Measurements from ENCODE around the gene FAM107B. TPM values are rescaled to one million over a fixed set of nuclear protein-coding genes. Genes with fewer than 3 reads are reported as not detected.

The FAM107B gene
- polyA plus RNA-seq, 5 donors, result 56.0 to 102 (median 87.1) TPM

DNA sequence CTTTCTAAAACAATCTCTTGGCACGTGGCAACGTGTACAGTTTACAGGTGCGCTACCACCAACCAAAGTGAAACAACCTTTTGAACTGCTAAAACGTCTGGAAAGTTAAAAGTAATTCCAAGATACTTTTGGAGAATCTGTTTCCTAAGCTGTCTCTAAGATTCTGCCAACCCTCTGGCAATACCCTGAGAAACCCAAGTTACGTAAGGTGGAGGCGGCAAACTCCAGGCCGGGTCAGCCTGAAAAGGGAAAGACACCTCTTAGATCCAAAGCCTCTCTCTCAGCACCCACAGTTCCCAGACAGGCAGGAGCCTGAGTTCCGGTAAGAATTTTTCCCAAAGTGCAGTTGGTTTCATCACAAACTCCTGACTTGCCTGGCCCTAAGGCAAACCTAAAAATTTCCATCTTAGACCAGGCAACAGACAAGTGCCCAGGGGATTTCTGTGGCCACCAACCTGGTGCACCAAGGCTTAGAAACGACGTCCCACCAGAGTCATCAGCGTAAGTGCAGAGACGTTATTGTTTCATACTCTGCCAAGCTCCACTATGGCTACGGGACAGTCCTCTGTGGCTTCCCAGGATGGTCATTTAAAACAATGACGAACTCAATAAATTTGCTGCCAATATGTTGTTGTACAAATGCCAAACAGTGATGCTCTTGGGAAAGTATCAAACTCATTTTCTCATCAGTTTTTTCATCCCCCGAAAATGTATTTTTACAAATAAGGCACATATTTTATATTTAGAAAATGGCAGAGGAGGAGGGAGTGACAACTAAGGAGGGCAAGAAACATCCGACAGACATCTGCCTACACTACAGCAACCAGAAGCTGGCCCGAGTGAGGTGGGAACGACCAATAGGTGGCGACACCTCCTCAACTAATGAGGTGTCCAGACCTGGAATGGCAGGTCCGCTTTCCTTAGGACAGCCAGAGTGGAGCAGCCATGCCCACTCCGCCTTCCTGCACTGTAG lies 238.2 kb downstream of the FAM107B start:
- DNase-seq, result peak in 1 of 2 donors; percentile 46

DNA sequence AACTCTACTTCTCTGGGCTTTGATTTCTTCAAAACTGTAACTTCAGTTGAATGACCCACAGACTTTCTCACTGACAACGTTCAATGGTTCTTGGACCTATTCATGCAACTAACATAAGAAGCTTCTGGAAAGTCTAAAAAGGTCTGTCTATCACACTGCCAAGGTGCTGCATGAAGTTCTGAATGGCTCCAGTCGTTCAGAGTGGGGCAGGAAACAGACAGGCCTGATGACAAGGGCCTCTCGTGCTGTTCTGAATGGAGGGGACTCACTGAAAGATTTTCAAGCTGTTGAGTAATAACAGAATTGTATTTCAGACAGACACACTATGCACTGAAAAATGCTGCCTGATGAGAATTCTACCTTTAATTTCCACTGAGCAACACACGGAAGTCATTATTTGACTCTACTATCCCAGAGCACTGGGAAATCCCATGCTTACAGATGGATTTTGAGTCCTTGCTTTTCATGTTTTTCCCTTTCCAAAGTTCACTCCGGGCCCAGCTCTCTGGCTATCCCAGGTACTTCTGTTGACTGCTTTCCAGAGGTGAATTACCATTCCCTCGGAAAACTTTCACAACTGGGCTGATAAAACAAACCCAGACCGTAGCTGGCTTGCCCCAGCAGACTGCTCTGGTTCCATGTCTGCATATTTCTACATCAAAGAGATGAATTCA lies 239.1 kb downstream of the FAM107B start:
- no peak for DNase-seq

DNA sequence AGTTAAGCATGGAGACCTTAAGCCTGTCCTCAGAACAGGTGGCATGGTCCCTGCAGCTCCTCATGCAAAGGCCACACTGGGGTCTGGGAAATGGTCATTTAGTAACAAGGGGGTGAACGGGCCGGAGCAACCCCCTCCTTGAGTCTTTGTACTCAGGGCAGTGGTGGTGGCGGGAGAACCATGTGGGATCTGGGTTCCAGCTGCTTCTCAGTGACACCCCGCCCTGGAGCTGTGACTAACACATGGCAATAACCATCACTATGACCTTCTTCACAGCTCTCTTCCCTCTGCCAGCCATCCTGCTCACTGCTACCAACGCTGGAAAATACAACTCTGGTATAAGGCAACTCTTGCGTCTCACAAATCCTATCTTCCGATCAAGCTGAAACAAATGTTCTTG lies 240.5 kb downstream of the FAM107B start:
- DNase-seq, result no peak

DNA sequence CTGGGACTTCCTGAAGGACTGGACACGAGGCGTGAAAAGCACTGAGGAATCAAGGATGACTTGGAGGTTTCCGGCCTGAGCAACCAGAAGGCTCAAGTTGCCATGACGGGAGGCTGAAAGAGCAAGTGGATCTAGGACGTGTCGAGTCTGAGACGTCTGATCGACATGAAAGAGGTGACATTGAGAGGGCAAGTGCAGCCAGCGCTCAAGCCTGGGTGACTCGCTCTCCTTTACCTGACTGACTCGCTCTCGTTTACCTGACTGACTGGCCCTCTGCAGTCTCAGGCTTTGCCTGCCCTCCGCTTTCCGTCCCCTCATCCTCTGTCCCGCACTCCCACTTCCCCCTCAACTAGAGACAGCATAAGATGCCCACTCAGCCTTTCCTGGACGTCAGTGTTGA lies 241.4 kb downstream of the FAM107B start:
- no peak for DNase-seq

- no peak for DNase-seq
Observed at GRCh38 chr10:14532473-14533251, 242.0 kb downstream of the FAM107B start.

- no peak for DNase-seq
Observed at GRCh38 chr10:14531974-14532373, 242.7 kb downstream of the FAM107B start.

GRCh38 chr10:14530465-14530864 lies 244.2 kb downstream of the FAM107B start:
- DNase-seq, result no peak

- no peak for DNase-seq
Observed at GRCh38 chr10:14529351-14529750, 245.3 kb downstream of the FAM107B start.

DNA sequence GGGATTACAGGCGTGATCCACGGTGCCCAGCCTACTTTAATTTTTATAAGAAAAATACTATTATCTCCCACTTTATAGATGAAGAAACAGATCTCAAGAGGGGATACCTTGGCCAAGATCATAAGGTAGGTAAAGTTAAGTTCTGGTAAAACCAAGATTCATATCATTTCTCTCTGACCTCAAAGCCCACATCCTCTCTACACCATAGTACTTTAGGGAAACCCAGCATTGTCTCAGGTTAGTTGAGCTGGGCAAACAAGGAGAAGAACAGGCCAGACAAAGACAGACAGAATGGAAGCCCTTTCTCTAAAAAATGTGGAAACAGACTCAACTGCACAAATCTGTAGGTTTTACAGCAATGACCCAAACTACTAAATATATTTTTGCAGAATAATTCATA lies 246.2 kb downstream of the FAM107B start:
- DNase-seq, result no peak

- no peak for DNase-seq
Observed at GRCh38 chr10:14527915-14528314, 246.8 kb downstream of the FAM107B start.

DNA sequence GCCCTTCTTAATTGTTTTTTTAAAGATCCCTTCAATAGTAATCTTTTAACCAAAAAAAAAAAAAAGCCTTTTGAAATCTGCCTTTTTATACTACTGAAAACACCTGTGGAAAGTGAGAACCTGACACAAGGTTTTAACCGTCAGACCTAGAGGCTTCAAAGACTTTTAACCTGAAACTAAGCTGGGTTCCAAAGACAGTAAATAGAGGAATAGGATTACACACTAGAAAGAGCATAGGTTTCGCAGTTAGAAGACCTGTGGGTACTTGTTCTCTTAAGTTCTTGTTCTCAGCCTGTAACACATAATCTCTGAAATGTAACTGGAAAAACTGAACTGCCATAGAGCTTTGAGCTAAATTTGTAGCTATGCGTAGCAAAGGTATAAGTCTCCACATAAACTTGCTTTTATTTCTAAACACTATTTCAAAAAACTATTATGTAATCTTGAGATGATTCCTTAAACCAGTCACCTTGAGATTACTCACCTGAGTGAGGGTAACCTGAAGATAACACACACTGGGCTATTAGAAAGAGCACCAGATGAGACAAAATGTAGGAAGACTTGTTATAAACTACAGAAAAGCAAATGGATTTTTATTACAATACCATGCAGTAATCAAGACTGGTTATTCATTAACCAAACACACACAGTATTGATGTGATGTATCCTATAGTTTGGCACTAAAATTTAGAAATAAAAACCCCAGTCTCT lies 247.4 kb downstream of the FAM107B start:
- no peak for DNase-seq

DNA sequence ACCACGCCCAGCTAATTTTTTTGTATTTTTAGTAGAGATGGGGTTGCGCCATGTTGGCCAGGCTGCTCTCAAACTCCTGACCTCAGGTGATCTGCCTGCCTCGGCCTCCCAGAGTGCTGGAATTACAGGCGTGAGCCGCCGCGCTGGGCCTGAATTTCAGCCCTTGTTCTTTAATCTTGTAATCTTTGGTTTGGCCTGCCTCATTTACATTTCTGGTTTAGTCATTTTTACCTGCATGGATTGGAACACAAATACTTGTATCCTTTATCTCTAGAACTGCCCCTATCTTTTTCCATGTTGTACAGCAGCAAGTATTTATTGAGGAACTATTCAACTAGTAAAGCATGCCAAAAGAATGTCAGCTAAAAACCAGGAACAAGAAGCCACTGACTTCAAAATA lies 248.4 kb downstream of the FAM107B start:
- no peak for DNase-seq

- DNase-seq, result no peak
Observed at GRCh38 chr10:14524691-14525324, 249.9 kb downstream of the FAM107B start.

DNA sequence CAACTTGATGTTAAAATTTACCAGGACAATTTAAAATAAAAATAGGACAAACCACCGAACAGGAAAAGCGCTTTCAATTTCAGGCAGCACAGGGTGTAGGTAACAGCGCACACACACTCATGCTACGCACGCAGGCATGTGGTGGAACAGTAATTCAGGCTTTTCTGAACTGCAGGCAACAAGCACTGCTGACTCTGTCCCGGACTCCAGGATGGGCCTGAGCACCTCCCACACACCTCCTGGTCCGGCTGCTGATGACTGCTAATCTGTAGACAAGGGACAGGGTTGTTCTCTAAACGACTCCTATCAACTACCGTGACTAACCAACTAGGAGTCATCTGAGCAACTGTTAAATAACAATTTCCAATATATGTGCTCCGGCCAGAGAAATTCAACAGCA lies 251.4 kb downstream of the FAM107B start:
- DNase-seq, result no peak

DNA sequence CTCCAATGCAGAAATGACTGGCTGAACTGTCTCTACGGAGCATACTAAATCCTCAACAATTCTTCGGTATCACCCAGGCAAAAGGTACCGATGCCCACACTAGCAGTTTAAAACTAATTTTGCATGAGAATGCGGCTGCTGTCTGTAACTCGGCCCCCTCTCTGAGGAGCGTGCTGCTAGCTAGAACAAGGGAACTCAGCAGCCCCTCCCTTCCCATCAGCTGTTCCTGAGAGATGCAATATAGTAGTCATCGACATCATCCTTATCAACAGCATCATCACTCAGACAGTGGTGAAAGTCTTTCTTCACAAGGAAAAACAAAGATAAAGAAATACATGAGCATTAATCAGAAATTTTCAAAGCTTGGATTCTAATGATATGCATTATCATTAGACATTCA lies 254.9 kb downstream of the FAM107B start:
- DNase-seq, result no peak

DNA sequence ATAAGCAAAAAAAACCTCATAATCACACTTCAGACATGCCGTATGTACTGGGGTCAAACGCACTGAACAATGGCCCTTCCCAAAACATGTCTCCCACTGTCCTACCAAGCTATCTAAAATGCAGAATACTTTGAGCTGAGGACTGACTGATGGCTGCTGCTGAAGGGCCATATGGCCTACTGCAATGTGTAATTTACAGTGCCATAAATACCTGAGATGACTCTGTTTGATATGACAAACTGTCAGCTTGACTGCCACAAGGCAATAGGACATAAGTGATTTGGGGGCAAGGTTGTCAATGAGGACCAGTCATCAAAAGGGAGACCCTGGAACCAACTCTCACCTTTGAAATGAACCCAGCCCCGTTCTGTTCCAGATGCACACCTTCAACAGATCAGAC lies 256.5 kb downstream of the FAM107B start:
- DNase-seq, result no peak

DNA sequence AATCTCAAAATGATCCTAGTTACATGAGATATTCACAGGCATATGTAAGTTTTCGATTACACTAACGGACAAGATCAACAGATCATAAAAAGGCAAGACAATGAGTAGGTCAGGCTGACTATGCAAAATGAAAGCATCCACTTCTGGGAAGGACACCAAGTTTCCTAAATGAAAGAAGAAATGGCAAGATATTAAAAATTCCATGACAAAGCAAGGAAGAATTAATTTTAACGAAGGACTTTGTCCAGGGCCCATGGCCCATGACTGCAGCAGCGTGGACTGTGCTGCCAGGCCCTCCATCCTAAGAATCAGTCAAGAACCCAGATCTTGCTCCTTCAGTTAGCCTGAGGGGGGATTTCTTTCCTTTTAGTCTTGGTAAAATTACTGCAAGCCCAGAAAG lies 261.6 kb downstream of the FAM107B start:
- DNase-seq, result no peak

DNA sequence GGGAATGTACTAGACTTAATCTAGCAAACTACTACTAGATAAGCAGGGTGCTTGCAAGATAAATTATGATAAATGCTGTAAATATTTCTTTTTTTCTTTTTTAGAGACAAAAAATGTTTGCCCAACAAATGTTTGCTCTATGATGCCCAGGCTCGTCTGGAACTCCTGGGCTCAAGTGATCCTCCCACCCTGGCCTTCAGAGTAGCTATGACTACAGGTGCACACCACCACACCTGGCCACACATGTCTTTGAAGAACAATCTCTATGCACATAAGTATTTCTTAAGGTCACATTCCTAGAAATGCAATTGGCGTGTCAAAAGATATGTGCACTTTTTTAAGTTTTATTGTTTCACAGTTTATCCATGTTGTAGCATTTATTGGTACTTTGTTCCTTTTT lies 264.4 kb downstream of the FAM107B start:
- DNase-seq, result no peak

DNA sequence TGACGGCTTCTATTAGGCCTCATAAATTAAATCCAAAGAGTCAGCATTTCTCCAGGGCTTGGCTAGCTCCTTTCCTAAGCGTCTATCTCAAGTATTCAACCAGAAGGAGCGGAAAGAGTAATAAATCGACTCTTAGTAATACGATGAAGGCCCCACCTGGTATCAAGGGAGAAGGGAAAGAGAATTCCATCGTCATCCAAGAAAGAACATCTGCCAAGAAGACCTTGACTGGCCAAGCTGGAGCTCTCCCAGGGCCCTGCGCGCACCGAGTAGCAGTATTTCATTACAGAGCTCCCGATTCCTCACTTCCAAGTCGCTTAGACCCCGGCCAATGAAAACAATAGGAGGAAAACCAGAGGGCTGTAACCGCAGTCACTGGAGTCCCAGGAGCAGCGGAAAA lies 266.0 kb downstream of the FAM107B start:
- no peak for DNase-seq

- DNase-seq, result no peak
Observed at GRCh38 chr10:14507781-14508180, 266.9 kb downstream of the FAM107B start.

- no peak for DNase-seq
Observed at GRCh38 chr10:14507176-14507575, 267.5 kb downstream of the FAM107B start.

Data from right lung (tissue), 5 donors.